GM19452 (cell line): ENCODE measurements around the gene MAP7D1.
"Not testable (repeated sequence)": the region's sequence is repeated elsewhere in the genome, so short reads cannot be mapped to it uniquely, and the experiment has no call there.

Source experiments
- ATAC-seq: cut with Tn5 transposase; IDR thresholded peaks from one replicate; pipeline ENCODE4 v1.9.1; 2021; ENCODE audit not compliant: unreplicated experiment

Gene MAP7D1

DNA sequence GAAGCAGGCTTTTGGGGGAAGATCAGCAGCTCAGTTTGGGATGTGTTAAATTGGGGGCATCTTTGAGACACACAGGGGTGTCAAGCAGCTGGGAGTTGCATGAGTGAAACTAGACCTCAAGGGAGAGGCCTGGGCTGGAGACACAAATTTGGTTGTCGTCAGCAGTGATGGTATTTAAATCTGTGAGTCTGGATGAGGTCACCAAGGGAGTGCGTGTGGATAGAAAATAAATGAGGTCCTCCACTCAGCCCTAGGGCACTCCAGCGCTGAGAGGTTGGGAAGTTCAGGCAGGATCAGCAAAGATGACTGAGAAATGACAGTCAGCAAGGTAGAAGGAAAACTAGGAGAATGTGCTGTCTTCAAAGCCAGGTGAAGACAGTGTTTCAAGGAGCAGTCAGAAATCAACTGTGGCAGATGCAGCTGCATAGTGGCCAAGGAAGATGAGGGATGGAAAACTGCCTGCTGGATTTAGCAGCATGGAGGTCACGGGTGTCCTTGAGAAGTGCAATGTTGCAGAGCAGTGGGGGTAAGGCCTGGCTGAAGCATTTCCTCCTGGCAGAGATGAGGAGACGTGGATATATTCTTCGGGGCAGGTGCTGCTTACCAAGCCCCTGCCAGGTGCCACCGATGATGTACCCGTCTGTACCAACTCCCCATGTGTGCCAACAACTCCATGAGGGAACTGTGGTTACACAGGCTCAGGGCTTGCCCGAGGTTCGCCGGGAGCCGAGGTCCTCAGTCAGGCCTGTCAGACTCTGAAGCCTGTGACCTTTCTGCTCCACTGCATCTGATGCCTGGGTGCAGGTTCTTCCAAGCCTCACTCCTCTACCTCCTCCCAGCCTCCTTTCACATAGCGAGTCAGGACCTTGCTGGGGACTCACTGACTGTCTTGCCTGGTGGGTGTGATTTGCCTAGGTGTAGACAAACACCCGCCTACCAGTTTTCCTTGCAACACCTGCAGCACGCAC, 11.3 kb downstream of the MAP7D1 start:
- ATAC-seq, result no peak

GRCh38 chr1:36168514-36168913, 12.6 kb downstream of the MAP7D1 start:
- ATAC-seq, result no peak

- ATAC-seq, result no peak
Observed at GRCh38 chr1:36170643-36171412, 14.9 kb downstream of the MAP7D1 start.

GRCh38 chr1:36172017-36172747, 16.2 kb downstream of the MAP7D1 start:
- ATAC-seq, result no peak

- ATAC-seq, result no peak
Observed at GRCh38 chr1:36172983-36173382, 17.0 kb downstream of the MAP7D1 start.

DNA sequence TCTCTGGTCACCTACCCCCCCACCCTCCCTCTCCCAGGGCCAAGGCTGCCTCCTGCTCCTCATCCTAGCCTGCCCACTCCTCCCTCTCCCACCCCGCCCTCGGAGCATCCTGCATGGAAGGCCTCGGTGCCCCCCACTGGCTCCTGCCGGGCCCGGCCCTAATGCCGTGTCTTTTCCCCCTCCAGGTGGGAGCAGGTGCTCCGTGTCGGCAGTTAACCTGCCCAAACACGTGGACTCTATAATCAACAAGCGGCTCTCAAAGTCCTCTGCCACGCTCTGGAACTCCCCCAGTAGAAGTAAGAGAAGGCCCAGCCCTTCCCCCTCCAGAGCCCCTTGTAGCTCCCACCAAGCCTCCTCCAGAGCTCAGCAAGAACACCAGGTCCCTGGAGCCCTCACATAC, 18.8 kb downstream of the MAP7D1 start:
- ATAC-seq, result no peak

- ATAC-seq, result no peak
Observed at GRCh38 chr1:36175137-36176095, 19.5 kb downstream of the MAP7D1 start.

GRCh38 chr1:36176106-36176949, 20.4 kb downstream of the MAP7D1 start:
- no peak for ATAC-seq

DNA sequence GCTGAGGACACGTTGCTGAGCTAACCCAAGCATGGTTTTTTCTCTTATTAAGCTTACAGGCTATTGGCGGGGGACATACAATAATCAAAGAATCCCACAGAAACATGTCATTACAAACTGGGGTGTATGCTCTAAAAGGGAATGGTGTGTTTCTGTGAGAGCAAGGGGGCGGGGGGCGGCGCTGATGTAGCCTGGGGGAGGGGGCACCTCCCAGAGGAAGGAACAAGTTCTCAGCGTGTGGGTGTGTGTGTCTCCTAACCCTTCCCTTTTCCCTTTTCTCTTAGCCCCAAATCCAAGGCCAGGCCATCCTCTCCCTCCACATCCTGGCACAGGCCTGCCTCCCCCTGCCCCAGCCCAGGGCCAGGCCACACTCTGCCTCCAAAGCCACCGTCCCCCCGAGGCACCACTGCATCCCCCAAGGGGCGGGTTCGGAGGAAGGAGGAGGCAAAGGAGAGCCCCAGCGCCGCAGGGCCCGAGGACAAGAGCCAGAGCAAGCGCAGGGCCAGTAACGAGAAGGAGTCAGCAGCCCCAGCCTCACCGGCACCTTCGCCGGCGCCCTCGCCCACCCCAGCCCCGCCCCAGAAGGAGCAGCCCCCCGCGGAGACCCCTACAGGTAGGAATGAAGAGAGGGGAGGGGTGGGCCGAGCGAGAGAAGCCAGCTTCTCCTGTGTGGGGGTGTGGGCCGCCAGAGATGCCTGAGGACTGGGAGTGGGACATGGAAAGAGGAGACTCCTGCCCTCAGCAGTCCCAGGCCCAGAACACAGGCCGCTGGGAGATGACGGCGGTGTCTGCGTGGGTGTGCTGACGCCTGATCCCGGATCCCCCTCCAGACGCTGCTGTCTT, 21.9 kb downstream of the MAP7D1 start:
- ATAC-seq, result no peak

- ATAC-seq, result no peak
Observed at GRCh38 chr1:36178471-36179219, 22.7 kb downstream of the MAP7D1 start.

DNA sequence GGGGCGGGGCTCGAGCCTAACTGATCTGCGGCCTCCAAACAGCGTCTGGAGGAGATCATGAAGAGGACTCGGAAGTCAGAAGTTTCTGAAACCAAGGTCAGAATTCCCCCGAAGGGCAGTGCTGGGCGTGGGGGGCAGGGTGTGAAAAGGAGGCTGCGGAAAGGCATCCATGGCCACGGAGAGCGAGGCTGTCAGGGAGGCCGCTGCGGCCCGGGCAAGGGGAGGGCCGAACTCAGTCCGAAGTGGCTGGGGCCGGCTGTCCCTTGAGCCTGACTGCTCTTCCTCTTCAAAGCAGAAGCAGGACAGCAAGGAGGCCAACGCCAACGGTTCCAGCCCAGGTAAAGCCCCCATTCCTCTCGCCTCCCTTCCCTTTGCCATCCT, 23.2 kb downstream of the MAP7D1 start:
- ATAC-seq, result no peak

GRCh38 chr1:36182734-36183133, 26.8 kb downstream of the MAP7D1 start:
- no peak for ATAC-seq

DNA sequence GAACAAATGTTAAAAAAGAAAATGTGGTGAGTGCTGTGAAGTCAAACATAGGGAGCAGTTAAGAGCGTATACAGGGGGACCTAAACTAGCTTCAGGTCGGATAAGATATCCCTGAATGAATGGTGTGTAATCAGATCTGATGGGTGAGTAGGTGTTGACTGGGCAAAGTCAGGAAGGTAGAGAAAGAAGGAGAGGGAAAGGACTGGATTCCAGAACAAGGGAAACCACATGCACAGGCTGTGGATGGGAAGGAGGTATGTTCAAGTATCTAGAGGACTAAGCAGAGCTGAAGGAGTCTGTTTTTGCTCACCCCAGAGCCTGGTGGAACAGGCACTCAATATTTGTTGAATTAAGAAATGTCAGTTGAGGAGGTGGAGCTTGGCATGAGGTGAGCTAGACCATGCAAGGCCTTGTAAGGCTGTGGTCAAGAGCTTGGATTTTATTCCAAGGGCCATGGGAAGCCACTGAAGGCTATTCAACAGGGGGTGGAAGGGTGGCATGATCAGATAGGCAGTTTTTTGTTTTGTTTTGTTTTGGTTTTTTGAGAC, 27.4 kb downstream of the MAP7D1 start:
- no peak for ATAC-seq

GRCh38 chr1:36187800-36188593, 32.0 kb downstream of the MAP7D1 start:
- ATAC-seq, result no peak

GRCh38 chr1:36196805-36197204, 40.8 kb downstream of the MAP7D1 start:
- ATAC-seq, result not testable (repeated sequence)

DNA sequence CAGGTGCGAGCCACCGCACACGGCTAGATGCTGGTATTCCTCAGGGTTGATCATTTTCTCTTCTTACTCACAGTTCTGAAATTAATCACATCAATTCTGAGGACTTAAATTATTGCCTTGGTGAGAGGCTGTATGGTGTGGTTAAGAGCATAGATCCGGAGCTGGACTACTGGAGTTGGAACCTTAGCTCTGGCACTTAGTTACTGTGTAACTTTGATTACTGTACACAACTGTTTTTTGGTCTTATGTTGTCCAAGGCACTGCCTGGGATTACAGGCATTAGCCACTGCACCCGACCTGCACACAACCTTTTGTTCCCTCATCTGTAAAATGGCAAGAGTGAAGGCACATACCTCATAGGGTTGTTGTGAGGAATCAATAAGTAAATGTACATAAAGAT, 42.7 kb downstream of the MAP7D1 start:
- ATAC-seq, result no peak
